Peyer's patch (tissue), 4 donors: ENCODE results near the gene PPM1E. TPM values are rescaled to one million over a fixed set of nuclear protein-coding genes. Genes with fewer than 3 reads are reported as not detected.

Experiments
- DNase-seq, 3 donors: peaks; one replicate each; pipeline ENCODE4 v3.0.0-alpha.2; 2017 to 2019
- H3K27ac ChIP-seq, 4 donors: fragments of 200-600 bp; sonication (generic); one replicate each; pipeline ENCODE4 v1.5.1; 2016 to 2019
- H3K27me3 ChIP-seq, 2 donors: fragments of 200-600 bp; sonication (generic); one replicate each; pipeline ENCODE4 v1.5.1; 2019
- H3K36me3 ChIP-seq, 3 donors: fragments of 200-600 bp; sonication (generic); one replicate each; pipeline ENCODE4 v1.5.1; 2016 to 2019
- H3K4me1 ChIP-seq, 4 donors: fragments of 200-600 bp; sonication (generic); one replicate each; pipeline ENCODE4 v1.5.1; 2016 to 2019
- H3K4me3 ChIP-seq, 4 donors: fragments of 200-600 bp; sonication (generic); 1 replicate in 3 of 4; 2 replicates in 1 of 4; pipeline ENCODE4 v1.5.1; 2016 to 2019; ENCODE audit warnings: mild to moderate bottlenecking in 1 of 4
- H3K9me3 ChIP-seq, 4 donors: fragments of 200-600 bp; sonication (generic); one replicate each; pipeline ENCODE4 v1.5.1; 2016 to 2019; ENCODE audit warnings: mild to moderate bottlenecking in 1 of 4
- CTCF ChIP-seq, 6 experiments: fragments of 450-650 bp in 4 of 6; fragments of 200-600 bp in 2 of 6; sonication (generic) in 1 of 6; IDR thresholded peaks; one replicate each; pipeline ENCODE4 v1.5.1; 2017 to 2019; ENCODE audit warnings: antibody characterized with exemption in 6 of 6, mild to moderate bottlenecking in 3 of 6, moderate library complexity in 1 of 6
- POLR2A ChIP-seq, 2 donors: fragments of 450-650 bp; IDR thresholded peaks; one replicate each; pipeline ENCODE4 v1.5.1; 2017; ENCODE audit warnings: antibody characterized with exemption in 2 of 2, mild to moderate bottlenecking in 2 of 2, moderate library complexity in 2 of 2
- total RNA-seq, 4 donors: library from RNA; depleted of rRNA; stranded (reverse); fragments of >200 nt; gene quantifications; one replicate each; pipeline ENCODE4 v1.1.0, GENCODE V29; 2016

The PPM1E gene
- total RNA-seq, 4 donors from 2014 or later, result 0.13 to 0.18 TPM; not detected in 2

DNA sequence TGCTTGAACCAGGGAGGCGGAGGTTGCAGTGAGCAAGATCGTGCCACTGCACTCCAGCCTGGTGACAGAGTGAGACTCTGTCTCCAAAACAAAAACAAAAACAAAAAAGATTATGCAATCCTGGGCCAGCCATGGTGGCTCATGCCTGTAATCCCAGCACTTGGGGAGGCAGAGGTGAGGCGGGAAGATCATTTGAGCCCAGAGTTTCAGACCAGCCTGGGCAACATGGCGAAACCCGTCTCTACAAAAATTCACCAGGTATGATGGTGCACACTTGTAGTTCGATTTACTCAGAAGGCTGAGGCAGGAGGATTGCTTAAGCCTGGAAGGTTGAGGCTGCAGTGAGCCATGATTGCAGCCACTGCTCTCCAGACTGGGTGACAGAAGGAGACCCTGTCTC lies 109.6 kb downstream of the PPM1E start:
- no peak for TF ChIP-seq POLR2A (IDR thresholded peaks at IDR 0.05)
- no peak for TF ChIP-seq CTCF (IDR thresholded peaks at IDR 0.05)
- Histone ChIP-seq H3K27me3 (no peaks in the 10 kb centered on the region), H3K4me1 (no peaks in the 10 kb centered on the region), H3K27ac (no peak overlapping the region), H3K4me3 (no peak overlapping the region), H3K36me3 (no peaks in the 10 kb centered on the region), H3K9me3 (no peaks in the 10 kb centered on the region)
- no peak for DNase-seq

DNA sequence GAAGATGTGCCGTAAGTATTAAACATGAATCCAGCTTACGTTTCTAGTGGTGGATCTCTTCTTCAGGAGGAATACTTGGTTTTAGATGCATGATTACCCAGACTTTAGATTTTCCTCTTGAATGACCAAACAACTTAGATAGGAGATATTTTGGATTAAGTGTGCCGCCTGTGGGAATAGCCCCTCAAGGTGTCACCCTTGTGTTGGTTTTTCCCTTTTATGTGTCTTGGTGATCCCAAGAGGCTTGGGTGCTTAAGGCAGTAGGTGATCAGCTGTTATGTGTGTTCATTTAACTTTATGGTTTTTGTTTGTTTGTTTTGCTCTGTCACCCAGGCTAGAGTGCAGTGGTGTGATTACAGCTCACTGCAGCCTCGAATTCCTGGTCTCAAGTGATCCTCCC lies 115.1 kb downstream of the PPM1E start:
- H3K4me3 ChIP-seq, result no peak overlapping the region
- DNase-seq, result no peak
- TF ChIP-seq POLR2A (IDR thresholded peaks at IDR 0.05) (no peak), CTCF (IDR thresholded peaks at IDR 0.05) (no peak)
- H3K27ac ChIP-seq, result no peak overlapping the region
- H3K36me3 ChIP-seq, result no peaks in the 10 kb centered on the region
- H3K27me3 ChIP-seq, result no peaks in the 10 kb centered on the region
- H3K9me3 ChIP-seq, result no peaks in the 10 kb centered on the region
- no peaks in the 10 kb centered on the region for H3K4me1 ChIP-seq

- Histone ChIP-seq H3K36me3 (no peaks in the 10 kb centered on the region), H3K4me3 (no peak overlapping the region), H3K27ac (no peak overlapping the region), H3K4me1 (no peaks in the 10 kb centered on the region), H3K9me3 (no peaks in the 10 kb centered on the region), H3K27me3 (no peaks in the 10 kb centered on the region)
- no peak for TF ChIP-seq CTCF (IDR thresholded peaks at IDR 0.05)
- DNase-seq, result no peak
Measured at GRCh38 chr17:58873926-58874325, 118.3 kb downstream of the PPM1E start.

- no peaks in the 10 kb centered on the region for H3K9me3 ChIP-seq
- TF ChIP-seq CTCF (IDR thresholded peaks at IDR 0.05) (no peak), POLR2A (IDR thresholded peaks at IDR 0.05) (no peak)
- H3K4me1 ChIP-seq, result no peaks in the 10 kb centered on the region
- H3K27ac ChIP-seq, result no peak overlapping the region
- H3K4me3 ChIP-seq, result no peak overlapping the region
- no peaks in the 10 kb centered on the region for H3K36me3 ChIP-seq
- H3K27me3 ChIP-seq, result no peaks in the 10 kb centered on the region
- DNase-seq, result no peak
Measured at GRCh38 chr17:58875261-58875660, 119.6 kb downstream of the PPM1E start.

- no peak for TF ChIP-seq CTCF (IDR thresholded peaks at IDR 0.05)
- TF ChIP-seq POLR2A (IDR thresholded peaks at IDR 0.05), result no peak
- Histone ChIP-seq H3K4me1 (no peaks in the 10 kb centered on the region), H3K4me3 (no peak overlapping the region), H3K27me3 (no peaks in the 10 kb centered on the region), H3K9me3 (no peaks in the 10 kb centered on the region), H3K27ac (no peak overlapping the region), H3K36me3 (no peaks in the 10 kb centered on the region)
- no peak for DNase-seq
Measured at GRCh38 chr17:58884161-58884560, 128.5 kb downstream of the PPM1E start.

- H3K4me3 ChIP-seq, result no peak overlapping the region
- no peaks in the 10 kb centered on the region for H3K9me3 ChIP-seq
- DNase-seq, result no peak
- TF ChIP-seq CTCF (IDR thresholded peaks at IDR 0.05), result no peak
- TF ChIP-seq POLR2A (IDR thresholded peaks at IDR 0.05), result no peak
- H3K36me3 ChIP-seq, result no peaks in the 10 kb centered on the region
- H3K4me1 ChIP-seq, result no peaks in the 10 kb centered on the region
- H3K27me3 ChIP-seq, result no peaks in the 10 kb centered on the region
- H3K27ac ChIP-seq, result no peak overlapping the region
Measured at GRCh38 chr17:58886514-58886913, 130.9 kb downstream of the PPM1E start.
